GM19438 (cell line): ENCODE results near the gene OR7G1.

Experiments
- ATAC-seq: cut with Tn5 transposase; IDR thresholded peaks from one replicate; pipeline ENCODE4 v1.9.1; 2021; ENCODE audit warnings: low read depth; ENCODE audit not compliant: unreplicated experiment

Gene OR7G1

DNA sequence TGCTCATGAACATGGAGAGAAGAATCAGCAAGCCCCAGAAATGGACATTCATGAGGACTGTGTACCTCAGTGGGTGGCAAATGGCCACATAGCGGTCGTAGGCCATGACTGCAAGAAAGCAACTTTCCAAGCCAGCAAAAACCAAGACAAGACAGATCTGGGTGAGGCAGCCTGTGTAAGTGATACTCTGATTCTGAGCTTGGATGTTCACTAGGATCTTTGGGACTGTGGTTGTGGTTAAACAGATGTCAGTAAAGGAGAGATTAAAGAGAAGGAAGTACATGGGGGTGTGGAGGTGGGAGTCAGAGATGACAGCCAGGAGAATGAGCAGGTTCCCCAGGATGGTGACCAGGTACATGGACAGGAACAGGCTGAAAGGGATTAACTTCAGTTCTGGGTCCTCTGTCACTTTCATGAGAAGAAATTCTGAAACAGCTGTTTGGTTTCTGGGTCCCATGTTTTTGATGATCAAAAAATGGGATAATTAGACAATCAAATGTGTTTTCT is at the start of gene OR7G1:
TSS of gene OR7G1 (minus strand) at position 457 of the 507 bp plus-strand sequence. CDS start at position 457, 0 bp downstream.
- ATAC-seq = no peak

GRCh38 chr19:9165261-9165660 is 49.7 kb upstream of the OR7G1 start:
- ATAC-seq = no peak

DNA sequence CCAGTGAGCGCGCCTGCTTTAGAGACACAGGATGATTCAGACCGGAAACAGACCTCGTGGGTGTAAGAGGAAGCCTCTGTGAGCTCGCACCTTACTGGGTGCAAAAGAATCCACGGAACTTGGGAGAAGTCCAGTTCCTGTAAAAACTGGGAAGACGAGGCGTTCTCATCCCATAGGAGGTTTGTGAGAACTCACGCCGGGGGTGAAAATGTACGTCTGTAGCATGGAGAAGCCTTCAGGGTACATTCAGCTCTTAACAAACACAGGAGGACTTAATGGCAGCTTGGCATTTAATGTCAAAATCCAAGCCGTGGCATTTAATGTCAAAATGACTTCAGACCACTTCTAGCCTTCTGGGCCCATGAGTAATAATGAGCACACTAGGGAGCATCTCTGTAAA is 45.9 kb upstream of the OR7G1 start:
- no peak for ATAC-seq

- ATAC-seq = no peak
These were observed 44.3 kb upstream of the OR7G1 start for GRCh38 chr19:9159891-9160290.

DNA sequence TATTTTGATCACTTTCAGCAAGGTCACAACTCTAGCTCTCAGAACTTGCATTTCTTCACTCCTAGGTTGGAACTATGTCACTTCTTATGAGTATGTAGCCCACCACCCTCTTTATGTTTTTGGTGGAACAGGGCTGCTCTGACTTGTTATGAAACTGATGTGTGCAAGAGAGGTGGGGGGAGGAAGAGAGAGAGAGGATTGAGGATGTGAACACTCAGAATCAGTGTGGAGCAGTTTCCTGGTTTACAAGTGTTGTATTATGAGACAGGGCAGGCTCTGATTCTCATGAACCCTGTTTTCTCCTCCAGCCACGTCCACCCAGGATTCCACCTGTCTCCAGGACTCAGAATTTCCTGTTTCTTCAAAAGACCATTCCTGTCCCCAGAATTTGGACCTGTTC is 40.7 kb upstream of the OR7G1 start:
- no peak for ATAC-seq

DNA sequence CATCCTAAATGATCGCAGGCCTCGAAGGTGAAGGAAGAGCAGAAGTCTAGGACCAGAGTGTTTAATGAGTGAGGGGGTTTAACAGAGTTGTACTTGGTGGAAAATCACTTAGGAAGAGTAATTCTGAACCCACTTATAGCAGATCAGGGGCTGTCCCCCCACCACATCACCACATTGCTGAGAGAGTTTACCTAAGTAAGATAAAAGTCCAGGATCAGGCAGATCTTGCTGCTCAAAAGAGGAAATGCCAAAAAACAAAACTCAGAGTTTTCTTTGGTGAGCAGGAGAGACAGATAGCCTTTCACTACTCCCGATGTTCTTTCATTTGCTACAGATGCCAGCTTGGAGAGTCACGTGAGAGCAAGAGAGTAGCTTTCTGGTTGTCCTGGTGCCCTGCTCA is 40.0 kb upstream of the OR7G1 start:
- ATAC-seq = no peak

GRCh38 chr19:9151367-9151766 is 35.8 kb upstream of the OR7G1 start:
- ATAC-seq = no peak

DNA sequence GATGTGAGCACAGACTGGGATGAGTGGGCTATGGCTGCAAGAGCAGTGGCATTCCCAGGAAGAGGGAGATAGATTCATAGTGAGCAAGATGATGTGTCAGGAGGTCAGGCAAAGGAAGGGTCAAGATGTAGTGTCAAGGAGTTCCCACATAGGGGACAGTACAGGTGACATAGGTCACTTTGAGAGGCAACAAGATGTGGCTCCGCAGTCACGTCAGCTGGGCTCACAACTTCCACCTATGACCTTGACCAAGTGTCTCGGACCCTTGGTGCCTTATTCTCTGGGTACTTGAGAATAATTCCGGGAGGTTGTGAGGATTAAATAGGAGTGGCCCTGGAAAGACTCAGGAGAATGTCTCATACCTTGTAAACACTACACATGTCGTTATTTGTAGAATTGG is 35.1 kb upstream of the OR7G1 start:
- ATAC-seq = no peak

DNA sequence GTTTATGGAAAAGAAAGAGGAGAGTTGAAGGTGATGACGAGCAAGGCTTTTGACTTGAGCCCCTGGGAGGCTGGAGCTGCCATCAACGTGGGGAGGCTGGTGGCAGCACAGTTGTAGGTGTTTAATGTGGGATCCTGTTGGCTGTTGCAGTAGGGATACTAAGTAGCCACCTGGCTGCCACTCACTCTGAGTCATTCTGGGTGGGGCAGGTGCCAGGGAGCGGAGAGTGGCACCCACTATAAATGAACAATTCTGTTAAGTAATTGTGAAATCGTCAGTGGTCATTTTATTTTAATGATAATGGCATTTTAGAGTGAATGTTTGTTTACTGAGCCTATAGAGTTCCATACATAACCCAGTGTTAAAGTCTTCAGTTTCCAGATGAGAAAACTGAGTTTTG is 34.4 kb upstream of the OR7G1 start:
- no peak for ATAC-seq

- ATAC-seq = no peak
These were observed 33.1 kb upstream of the OR7G1 start for GRCh38 chr19:9148697-9149096.

- no peak for ATAC-seq
These were observed 31.3 kb upstream of the OR7G1 start for GRCh38 chr19:9146882-9147281.

GRCh38 chr19:9144920-9145319 is 29.4 kb upstream of the OR7G1 start:
- no peak for ATAC-seq

GRCh38 chr19:9140159-9140874 is 24.8 kb upstream of the OR7G1 start, which contains the start of gene ZNF317:
Gene ZNF317 (plus strand): TSS chr19:9140397. CDS start chr19:9156017, 15,620 bp downstream.
- ATAC-seq = peak; percentile 85

DNA sequence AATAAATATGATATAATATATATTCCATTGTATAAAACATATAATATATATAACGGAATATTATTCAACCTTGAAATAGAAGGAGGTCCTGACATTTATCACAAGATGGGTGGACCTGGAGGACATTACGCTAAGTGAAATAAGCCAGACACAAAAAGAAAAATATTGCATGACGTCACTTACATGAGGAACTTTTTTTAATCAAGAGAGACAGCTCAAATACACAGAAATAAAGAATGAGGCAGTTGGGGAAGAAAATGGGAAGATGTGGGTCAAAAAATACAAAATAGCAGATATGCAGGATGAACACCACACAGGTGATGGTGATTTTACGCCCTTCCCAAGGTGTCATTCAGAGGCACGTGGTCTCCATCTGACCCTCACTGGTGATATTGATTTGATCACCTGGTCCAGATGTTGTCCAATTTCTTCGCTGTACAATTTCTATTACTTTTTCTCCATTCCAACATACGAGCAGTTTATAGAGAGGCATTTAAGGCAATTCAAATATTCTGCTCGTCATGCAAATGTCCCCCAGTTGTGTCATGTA is 24.1 kb upstream of the OR7G1 start:
- ATAC-seq = no peak

- ATAC-seq = no peak
These were observed 16.9 kb upstream of the OR7G1 start for GRCh38 chr19:9132422-9132821.

- ATAC-seq = no peak
These were observed 15.4 kb upstream of the OR7G1 start for GRCh38 chr19:9130965-9131364.

DNA sequence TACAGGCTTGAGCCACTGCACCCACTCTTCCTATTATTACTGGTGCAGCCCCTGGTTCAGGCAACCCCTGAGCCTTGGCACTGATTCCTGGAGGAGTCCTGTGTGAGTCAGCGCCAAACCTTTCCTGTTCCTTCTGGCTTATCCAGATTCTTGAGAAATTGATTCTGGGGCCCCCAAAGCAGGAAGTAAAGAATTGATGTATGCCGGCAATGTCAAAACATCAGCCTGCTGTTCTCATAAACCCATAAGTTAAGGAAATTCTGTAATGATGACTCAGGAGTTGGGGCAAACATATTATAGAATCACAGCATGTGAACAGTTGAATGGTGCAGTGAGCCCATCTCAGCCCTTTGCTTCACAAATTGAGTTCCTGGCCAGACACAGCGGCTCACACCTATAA is 12.6 kb upstream of the OR7G1 start:
- no peak for ATAC-seq

DNA sequence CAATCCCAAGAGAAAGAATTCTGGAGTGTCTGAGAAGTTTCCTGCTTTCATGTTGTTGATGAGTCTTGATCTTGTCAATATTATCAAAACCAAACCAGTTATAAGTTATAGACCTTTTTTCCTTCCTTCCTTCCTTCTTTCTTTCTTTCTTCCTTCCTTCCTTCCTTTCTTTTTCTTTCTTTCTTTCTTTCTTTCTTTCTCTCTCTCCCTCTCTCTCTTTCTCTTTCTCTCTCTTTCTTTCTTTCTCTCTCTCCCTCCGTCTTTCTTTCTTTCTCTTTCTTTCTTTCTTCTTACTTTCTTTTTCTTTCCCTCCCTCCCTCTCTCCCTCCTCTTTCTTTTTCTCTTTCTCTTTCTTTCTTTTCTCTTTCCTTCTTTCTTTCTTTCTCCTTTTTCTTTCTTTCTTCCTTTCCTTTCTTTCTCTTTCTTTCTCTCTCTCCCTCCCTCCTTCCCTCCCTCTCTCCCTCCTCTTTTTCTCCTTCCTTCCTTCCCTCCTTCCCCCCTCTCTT is 11.4 kb upstream of the OR7G1 start, which contains the start of gene OR7G3:
TSS of gene OR7G3 (minus strand) at position 51 of the 506 bp plus-strand sequence. CDS start at position 51, 0 bp downstream.
- no peak for ATAC-seq

DNA sequence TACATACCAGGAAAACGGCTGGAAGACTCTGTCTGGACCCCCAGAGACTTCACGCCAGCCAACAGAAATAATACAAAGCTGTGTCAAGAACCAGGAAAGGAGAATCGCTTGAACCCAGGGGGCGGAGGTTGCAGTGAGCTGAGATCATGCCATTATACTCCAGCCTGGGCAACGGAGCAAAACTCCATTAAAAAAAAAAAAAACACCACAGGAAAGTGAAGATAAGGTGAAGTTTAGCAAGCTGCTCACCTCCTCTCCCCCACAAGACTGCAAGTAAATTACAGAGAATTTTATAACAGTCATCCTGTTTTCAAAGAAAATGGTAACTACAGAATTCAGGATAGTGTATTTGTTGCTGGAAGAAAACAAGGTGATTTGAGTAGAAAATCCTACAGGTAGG is 984 bp upstream of the OR7G1 start:
- no peak for ATAC-seq

DNA sequence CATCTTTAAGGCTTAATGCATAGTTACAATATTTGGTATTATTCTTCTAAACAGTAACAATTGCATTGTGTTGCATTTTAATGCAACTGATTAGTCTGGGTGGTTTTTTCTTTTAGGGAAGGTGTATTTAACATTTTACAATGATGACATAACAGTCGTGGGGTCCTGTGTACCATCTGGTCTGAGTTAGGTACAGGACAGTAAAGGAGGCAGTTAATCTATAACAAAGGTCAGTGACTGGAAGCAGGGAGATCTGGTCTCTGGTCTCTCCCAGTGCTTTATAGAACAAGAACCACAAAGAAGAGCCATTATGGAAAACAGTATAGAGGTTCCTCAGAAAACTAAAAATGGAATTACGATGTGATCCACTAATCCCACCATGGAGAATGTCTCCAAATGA is 5.6 kb downstream of the OR7G1 start:
- no peak for ATAC-seq

GRCh38 chr19:9107375-9107774 is 8.2 kb downstream of the OR7G1 start, which contains the start of gene OR7G2:
Gene OR7G2 (minus strand): TSS chr19:9107475. CDS start chr19:9103243, 4,232 bp downstream.
- no peak for ATAC-seq

DNA sequence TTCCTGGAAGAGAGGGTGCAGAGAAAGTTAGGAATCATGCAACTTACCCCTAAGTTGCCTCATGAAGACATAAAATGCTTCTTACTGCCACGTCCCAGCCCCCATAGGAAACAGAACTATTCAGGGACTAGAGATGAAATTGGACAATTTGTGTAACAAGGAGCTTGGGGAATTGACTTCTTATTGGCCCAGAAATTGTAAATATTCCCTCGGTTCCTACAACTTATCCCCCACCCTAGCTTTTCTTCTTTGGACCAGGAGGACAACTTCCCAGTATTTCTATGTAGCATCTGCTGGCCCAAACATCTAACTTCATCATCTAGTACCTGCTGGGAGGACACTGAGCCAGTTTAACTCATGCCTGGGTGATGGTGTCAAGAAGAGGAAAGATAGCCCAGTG is 28.8 kb downstream of the OR7G1 start, which contains the start of gene OR1M1:
TSS of gene OR1M1 (plus strand) at position 301 of the 400 bp plus-strand sequence. CDS start 6,184 bp downstream, outside the sequence.
- no peak for ATAC-seq
